OCI-LY3 (cell line): Measurements from ENCODE around the gene PELI2.

Experiments
- CTCF ChIP-seq: fragments of 200-600, 300-600 bp; sonication (generic); IDR thresholded peaks from 2 replicates; pipeline ENCODE4 v1.5.1; 2014; ENCODE audit warnings: antibody characterized with exemption, low read length, low read depth
- EZH2phosphoT487 ChIP-seq: fragments of 200-600 bp; shearing (Covaris generic); IDR thresholded peaks from 2 replicates; pipeline ENCODE4 v1.6.1; 2018; ENCODE audit warnings: antibody characterized with exemption, mixed run types, low read depth

- no peak for TF ChIP-seq CTCF
- TF ChIP-seq EZH2phosphoT487: no peak
Observed at GRCh38 chr14:56117765-56118610, at the start of gene PELI2.
